HG02884 (cell line): Measurements from ENCODE around the gene PRIM2.
A peak's percentile ranks its signal among the peaks of the same experiment; 100 is the strongest.
"Not testable (repeated sequence)": the region's sequence is repeated elsewhere in the genome, so short reads cannot be mapped to it uniquely, and the experiment has no call there.

Experiments
- ATAC-seq: cut with Tn5 transposase; IDR thresholded peaks from one replicate; pipeline ENCODE4 v1.9.1; 2021; ENCODE audit warnings: mild to moderate bottlenecking, moderate library complexity; ENCODE audit not compliant: unreplicated experiment

PRIM2 gene, protein sequence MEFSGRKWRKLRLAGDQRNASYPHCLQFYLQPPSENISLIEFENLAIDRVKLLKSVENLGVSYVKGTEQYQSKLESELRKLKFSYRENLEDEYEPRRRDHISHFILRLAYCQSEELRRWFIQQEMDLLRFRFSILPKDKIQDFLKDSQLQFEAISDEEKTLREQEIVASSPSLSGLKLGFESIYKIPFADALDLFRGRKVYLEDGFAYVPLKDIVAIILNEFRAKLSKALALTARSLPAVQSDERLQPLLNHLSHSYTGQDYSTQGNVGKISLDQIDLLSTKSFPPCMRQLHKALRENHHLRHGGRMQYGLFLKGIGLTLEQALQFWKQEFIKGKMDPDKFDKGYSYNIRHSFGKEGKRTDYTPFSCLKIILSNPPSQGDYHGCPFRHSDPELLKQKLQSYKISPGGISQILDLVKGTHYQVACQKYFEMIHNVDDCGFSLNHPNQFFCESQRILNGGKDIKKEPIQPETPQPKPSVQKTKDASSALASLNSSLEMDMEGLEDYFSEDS

DNA sequence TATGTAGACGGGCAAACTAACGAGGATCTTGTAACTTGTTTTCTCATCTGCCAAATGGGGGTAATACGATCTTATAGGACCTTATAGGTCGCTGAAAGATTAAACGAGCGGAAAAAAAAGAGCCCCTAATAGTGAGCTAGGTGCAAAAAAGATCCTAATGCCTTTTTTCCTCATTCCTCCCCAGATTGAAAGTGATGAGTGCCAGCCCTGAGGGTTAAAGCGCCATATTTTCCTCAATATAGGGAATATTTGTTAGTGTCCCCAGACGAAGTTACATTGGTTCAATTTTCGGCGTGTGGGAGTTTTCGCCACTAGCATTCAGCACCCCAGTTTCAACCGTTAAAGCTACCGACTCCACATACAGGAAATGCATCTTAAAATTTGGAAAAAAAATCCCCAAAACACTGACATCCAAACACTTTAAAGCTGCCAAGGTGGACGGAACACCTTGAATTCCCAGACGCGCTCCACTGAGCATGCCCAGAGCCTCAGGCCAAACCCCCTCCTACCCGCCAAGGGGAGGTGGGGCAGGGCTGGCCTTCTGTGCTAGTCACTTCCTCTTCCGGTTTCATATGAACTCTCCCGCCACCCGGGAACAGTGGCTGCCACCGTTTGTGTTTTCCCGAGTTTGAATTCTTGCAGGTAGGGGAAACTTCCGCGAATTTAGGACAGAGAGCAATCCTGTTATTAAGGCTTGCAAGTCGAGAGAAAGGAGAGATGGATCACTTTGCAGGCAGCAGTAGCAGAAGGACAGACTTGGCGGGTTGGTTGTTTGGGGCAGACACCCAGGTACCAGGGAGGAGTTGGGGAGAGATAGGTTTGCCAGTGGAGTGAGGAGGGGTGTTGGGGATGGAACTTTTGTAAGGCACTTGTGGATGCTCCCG, at the start of gene PRIM2:
Gene PRIM2 (plus strand): TSS at position 571 of the 884 bp plus-strand sequence. CDS start 816 bp downstream, outside the sequence.
- ATAC-seq: peak; percentile 86

DNA sequence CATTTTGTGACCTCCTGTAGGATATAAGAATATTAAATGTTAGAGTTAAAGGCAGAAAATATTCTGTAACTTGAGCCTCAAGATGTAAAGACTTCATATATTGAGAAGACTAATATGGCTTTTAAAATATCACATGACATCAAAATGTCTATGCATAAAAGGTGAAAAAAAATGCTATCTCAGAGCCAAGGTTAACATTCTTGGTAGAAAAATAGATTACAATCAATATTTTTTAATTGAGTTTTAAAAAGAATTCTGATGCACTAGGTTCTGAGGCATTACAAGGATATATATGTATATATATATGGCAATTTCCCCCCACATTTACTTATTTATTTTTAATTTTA, 49.2 kb upstream of the PRIM2 start:
- no peak for ATAC-seq

DNA sequence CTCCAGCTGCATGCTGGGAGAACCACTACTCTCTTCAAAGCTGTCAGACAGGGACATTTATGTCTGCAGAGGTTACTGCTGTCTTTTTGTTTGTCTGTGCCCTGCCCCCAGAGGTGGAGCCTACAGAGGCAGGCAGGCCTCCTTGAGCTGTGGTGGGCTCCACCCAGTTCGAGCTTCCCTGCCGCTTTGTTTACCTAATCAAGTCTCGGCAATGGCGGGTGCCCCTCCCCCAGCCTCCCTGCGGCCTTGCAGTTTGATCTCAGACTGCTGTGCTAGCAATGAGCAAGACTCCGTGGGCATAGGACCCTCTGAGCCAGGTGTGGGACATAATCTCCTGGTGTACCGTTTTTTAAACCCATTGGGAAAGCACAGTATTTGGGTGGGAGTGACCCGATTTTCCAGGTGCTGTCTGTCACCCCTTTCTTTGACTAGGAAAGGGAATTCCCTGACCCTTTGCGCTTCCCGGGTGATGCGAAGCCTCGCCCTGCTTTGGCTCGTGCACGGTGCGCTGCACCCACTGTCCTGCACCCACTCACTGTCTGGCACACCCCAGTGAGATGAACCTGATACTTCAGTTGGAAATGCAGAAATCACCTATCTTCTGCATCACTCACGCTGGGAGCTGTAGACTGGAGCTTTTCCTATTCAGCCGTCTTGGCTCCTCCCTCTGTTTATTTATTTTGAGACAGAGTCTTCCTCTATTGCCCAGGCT, 43.2 kb upstream of the PRIM2 start:
- not testable (repeated sequence) for ATAC-seq

DNA sequence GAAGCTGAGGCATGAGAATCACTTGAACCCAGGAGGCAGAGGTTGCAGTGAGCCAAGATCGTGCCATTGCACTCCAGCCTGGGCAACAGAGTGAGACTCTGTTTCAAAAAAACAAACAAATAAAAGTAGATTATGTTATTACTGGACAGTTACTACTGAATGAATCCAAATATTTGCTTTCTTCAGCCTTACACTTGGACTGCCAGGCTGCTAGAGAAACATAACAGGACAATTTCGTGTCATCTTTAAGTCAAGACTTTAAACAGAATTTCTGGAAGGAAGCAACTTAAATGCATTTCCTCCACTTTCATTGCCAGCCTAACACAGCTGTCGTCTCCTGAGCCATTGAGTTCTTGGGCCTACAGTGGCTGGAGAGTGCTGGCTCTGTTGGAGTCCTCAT, 42.0 kb upstream of the PRIM2 start:
- ATAC-seq: no peak

DNA sequence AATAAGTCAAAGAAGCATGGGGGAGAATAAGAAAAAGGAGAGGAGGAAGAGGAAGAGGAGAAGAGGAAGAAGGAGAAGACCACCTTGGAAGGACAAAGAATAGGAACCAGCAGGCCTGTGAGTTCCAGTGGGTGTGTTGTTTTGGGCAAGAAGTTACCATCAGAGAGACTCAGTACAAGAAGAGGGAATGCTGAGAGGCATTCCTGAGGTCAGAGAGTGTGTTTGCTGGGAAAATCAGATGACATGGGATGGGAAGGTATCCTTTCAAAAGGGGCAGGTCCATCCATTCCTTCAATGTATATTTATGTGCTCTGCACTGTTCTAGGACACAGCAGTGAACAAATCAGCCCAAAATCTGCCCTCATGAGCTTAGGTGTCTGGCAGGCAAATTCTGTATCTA, 40.5 kb upstream of the PRIM2 start:
- no peak for ATAC-seq

DNA sequence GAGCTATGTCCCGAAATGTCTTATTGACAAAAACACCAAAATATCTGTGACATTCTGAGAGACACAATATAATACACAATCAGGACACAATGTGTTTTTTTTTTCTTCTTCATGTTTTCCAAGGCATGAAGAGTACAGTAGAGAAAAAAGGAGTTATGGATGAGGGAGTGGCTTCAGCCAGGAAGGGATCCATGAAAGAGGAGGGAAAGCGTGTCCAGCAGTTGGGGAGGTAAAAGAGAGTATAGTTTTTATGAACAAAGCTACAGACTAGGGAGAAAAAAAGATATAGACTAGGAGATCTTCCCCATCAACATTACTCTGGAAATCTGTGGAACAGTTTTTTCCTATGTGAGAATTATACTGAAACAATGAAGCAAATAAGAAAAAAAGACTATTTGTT, 38.9 kb upstream of the PRIM2 start:
- ATAC-seq: no peak

DNA sequence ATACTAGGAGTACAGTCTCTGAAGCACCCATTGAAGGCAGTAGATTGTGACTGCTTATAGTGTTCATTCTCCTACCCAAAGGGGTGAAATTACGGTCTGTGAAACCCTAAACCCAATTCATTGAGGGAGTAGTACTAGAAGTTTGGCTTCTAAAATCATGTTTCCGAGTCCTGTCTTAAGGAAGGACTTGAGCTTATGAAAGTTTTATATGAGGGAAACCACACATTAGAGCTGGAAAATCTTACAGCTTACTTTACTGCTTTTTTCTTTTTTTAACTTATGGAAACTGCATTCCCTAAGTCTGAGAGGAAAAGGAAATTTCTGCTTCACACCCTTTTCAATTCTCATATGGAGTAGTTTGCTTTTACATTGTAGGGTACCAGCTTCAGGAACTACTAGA, 38.4 kb upstream of the PRIM2 start:
- no peak for ATAC-seq

DNA sequence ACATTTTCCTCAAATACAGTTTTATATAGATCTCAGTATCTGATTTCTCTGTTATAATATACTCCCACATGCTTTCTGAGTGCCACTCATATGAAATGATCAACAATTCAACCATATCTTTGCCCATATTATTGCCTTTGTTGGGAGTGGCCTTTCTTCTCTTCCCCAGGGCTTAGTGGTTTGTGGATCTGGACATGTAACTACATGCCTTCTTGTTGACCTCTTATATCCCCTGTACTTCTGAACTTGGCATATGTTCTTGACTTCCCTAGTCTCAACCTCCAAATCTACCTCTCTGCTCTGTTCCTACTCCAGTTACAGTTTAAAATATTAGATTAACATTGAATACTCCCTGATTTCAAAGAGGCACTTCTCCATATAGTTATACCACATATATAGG, 34.3 kb upstream of the PRIM2 start:
- no peak for ATAC-seq

DNA sequence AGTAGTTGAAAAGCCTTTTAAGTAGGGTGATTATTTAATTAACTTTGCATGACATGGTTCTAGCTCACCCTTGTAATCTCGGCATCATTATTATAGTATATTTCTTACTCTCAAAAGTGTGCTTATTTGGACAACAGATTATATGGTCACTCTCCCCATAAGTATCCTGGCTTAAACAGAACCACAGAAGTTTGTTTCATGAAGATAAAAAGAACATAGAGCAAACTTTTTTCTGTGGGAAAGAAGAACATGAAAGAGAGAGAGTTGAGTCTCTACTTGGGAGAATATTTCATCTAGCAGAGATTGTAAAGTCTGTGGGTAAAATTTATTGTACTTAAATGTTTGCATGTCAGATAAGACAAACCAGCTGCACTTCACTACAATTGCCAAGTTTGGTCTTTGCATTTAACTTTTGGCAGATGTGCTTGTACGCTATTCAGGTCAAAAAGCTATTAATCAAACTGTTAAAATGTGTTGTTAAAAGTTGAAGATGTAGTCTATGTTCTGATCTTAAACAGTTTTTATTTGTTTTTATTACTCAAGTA, 33.4 kb upstream of the PRIM2 start:
- ATAC-seq: no peak

DNA sequence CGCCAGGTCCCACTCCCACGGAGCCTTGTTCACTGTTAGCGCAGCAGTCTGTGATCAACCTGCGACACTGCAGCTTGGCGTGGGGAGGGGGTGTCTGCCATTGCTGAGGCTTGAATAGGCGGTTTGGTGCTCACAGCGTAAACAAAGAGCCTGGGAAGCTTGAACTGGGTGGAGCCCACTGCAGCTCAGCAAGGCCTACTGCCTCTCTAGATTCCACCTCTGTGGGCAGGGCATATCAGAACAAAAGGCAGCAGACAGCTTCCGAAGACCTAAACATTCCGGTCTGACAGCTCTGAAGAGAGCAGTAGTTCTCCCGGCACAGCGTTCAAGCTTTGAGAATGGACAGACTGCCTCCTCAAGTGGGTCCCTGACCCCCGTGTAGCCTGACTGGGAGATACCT, 29.3 kb upstream of the PRIM2 start:
- ATAC-seq: not testable (repeated sequence)

DNA sequence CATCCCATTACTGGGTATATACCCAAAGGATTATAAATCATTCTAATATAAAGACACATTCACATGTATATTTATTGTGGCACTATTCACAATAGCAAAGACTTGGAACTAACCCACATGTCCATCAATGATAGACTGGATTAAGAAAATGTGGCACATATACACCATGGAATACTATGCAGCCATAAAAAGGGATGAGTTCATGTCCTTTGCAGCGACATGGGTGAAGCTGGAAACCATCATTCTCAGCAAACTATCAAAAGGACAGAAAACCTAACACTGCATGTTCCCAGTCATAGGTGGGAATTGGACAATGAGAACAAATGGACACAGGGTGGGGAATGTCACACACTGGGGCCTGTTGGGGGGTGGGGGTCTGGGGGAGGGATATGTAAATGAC, 24.0 kb upstream of the PRIM2 start:
- not testable (repeated sequence) for ATAC-seq

DNA sequence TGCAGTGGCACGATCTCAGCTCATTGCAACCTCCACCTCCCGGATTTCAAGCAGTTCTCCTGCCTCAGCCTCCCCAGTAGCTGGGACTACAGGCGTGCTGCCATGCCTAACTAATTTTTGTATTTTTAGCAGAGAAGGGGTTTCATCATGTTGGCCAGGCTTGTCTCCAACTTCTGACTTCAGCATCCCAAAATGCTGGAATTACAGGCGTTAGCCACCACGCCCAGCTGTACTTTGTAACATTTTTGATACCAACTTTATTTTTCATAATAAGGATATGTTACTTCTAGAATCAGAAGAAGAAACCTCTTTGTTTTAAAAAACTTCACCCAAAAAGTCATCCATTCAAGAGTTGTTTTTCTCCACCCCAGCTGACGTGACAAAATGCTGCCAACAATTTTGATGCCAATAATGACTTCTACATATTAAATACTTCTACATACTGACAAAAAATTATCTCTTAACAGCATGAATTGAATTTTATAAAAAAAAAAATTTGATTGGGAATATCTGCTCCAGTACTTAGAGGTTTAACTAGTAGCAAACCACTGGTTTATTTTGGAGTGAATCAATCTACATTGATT, 22.5 kb upstream of the PRIM2 start:
- ATAC-seq: no peak

DNA sequence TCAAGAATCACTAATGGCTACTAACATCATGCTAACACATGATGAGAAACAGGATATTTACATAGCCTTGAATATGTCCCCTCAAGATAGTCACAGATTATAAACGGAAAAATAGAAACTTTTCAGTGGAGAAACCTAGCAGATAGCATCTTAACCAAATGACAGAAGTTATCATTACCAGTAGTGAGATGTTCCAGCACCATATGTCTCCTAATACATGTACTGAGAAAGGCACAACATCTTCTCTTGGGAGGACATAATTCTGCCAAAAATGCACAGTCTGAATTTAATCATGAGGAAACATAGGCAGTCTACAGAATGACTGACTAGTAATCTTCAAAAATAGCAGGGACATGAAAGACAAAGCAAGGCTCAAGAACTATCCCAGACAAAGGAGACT, 19.9 kb upstream of the PRIM2 start:
- ATAC-seq: no peak

DNA sequence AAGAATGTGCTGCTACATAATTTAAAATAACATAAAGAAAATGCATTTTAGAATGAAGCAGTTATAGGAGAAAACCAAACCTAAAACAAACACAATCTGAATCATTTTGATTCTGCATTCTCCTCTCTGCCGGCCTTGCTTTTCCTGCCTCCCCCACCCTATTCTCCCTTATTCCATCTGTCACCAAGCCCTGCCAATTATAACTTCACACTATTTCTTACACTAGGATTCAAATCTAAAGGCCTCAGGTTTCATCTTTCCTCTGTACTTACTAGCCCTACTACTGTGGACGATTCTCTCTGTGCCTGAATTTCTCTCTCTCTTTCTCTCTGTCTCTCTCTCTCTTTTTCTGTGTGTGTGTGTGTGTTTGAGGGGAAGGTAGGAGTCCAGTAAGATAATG, 18.7 kb upstream of the PRIM2 start:
- ATAC-seq: no peak

DNA sequence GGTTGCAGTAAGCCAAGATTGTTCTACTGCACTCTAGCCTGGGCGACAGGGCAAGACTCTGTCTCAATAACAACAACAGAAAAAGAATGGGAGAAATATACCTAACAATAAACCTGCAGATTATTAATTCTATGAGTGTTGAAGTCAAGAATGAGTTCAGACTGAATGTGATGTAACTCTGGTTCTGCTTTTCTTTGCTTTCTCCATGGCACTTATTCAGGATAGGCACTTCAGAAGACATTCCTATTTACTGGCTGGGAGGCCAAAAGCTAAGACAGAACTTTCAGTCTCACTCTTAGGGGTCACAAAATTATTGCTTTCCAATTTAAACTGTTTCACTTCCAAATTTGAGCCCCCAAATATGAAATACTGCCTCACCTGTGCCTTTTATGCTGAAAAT, 15.7 kb upstream of the PRIM2 start:
- ATAC-seq: no peak

DNA sequence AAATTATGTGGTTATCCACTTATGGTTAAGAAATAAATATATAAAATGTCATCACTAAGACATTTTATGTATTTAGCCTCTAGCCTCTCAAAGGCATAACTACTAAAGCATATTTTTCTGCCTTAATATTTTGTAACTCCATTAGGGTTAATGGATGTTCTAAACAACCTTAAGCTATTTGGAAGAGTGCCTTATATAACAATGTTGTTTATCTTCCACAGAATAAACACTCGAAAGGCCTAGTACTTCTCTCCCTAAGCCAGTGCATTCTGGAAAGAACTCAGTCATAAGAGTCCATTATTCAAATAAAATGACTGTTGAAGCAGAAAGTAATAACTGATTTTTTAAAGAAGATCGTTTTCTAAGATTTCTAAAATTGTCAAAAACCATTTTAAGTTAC, 15.0 kb upstream of the PRIM2 start:
- no peak for ATAC-seq

DNA sequence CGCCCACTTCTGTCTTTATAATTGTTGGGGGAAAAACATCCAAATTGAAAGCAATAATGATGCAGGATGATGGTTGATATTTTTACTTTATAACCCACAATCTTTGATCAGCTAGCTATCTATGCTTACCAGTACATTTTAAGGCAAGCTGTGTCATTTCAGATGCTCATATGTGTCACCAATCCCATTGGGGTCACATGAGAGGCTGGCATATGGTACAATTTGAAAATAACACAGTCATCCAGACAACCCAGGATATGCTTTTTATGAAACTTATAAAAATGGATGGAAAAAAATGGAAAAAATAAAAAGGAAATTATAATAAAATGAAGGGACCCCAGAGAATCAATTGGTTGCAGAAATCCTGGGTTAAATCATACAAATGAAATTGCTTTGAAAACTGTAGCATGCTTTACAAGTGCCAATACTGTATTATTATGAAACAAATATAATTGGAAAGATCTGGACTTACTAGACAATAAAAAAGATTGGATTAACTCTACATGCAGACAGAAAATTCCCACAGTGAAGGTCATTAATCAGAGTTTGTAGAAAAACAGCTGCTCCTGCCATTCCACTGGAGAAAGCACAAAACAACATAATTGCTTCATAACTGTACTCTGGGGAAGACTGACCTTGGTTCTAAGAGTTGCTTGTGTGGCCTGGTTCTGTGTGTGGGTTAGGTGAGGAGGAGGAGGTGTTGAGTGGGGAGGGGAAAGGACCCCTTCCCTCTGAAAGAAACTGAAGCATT, 13.3 kb upstream of the PRIM2 start:
- ATAC-seq: no peak

DNA sequence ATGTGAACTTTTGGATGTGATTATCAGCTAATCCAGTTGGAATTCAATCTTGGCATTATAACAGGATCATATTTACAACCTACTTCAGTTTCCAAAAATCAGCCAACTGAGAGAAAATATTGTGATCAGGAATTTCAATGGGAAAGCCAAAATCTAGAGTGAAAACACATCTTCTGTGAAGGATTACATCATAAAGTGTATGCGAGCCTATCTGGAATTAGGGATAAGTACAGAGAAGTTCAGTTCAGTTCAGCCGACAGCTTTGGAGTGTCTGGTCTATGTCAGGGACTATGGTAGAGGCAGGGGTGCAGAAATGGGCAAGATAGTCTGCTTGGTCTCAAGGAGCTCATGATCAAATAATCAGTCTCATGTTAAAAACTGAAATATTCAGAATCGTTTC, 12.3 kb upstream of the PRIM2 start:
- no peak for ATAC-seq

DNA sequence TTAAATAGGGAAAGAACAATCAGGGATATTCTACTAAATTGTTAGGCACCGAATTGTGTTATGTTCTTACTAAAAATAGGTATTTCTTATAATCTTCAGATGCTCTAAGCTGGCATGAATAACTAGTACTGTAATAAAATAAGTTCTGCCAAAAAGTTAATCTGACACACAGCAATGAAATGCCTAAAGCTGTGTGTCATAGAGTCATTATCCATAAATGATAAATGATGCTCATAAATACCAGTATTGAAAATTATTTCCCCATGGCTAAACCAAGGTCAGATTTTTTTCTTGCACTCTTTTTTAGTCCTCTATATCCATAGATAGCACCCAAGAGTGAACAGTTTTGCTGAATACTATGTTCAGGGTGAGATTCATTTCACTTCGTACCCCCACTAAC, 11.7 kb upstream of the PRIM2 start:
- ATAC-seq: no peak

DNA sequence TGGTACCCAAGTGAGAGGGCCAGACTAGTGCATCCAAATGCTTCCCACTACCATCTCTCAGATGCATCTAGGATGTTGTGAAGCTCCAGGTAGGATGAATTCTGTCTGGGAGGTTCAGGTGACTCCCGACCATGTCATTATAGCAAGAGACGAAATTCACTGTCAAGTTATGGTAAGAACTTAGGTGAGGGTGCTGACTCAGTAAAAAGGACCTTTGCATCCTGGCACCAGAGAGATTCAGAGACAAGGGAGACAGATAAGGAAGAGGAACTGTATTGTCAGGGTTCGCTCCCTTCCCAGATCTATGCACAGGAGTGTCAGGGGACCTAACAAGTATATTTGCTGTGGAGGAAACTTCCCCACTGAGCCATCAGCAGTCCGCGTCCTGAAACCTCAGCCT, 11.2 kb upstream of the PRIM2 start:
- ATAC-seq: no peak
